ENCODE data around the gene SDC3.
"Not testable (repeated sequence)": the region's sequence is repeated elsewhere in the genome, so short reads cannot be mapped to it uniquely, and the experiment has no call there.

Gene SDC3, protein sequence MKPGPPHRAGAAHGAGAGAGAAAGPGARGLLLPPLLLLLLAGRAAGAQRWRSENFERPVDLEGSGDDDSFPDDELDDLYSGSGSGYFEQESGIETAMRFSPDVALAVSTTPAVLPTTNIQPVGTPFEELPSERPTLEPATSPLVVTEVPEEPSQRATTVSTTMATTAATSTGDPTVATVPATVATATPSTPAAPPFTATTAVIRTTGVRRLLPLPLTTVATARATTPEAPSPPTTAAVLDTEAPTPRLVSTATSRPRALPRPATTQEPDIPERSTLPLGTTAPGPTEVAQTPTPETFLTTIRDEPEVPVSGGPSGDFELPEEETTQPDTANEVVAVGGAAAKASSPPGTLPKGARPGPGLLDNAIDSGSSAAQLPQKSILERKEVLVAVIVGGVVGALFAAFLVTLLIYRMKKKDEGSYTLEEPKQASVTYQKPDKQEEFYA

DNA sequence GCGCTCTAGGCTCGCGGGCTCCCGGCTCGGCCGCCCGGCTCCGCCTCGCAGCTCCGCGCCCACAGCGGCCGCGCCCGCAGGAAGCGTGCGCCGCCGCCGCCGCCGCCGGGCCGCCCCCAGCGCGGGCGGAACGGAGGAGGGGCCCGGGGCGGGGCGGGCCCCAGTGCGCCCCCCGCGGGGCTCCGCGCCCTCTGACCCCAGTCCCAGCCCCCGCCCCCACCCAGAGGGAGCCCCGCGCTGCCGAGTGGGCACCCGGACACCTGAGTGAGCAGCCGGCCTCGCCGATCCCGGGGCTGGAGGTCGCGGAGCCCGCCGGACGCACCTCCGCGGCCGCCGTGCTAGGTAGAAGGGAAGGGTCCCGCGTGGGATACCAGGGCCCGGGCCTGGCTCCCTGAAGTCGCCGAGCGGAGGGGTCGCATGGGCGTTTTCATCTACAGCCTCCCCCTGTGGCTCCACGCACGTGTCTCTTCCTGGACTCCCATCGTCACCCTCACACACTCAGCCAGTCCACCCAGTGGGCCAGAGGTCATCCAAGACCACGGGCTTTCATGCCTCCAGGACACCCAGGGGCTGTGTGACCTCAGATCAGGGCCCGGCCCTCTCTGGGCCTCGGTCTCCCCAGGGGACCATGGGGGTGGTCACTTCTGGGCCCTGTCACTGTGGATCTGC lies at the start of gene SDC3:
TSS of gene SDC3 (minus strand) at position 63 of the 669 bp plus-strand sequence. CDS start 172 bp downstream, outside the sequence.
- DNase-seq: no peak

DNA sequence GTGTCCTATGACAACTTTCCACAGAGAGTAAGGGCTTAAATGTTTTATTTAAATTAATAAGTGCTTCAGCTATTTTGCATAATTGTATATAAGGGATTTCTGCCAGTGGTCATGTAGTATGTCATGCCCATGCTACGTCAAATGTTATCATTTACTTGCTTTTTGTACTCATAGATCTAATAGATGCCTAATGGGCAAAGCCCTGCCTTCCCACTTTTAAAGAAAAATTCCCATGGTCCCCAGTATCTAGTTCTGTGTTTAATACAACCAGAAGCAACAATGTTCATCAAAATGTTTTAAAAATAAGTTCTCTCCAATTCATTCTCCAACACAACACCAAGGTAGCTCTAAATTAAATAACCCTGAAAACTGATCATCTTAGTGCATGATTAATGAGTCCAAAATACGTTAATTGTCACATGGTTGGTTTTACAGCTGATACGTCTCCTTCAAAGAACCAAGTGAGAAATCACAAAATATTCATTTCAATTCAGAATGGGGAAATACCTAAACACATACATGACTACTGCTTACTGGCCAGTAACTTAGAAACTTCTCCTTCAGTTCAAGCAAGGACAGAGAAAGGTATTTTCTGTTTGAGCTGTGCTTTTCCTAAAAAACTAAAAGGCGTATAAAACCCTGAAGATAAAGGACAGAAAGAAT lies 49.1 kb upstream of the SDC3 start:
- DNase-seq: no peak

DNA sequence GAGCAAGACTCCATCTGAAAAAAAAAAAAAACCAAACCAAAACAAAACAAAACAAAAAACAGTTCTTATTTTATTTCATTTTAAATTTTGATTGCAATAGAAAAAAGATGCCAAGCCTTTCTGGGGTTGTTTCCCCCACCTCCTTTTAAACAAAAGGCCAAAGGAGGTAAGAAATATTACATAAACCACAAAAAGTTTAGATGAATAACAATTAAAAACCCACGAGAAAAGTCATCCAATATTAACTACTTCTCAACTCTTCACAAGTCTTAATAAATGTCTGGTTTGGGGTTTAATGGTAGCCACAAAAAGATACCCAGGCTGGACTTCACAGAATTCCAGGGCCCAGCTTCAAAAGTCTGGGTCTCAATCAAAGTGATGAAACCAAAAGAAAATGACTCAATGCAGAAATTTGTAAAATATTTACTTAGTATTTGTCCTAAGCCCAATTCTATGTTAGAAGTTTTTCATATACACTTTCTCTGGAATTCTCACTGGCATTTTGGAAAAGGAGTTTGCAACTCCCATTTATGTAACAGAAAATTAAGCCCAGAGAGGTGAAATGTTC lies 47.0 kb upstream of the SDC3 start:
- no peak for DNase-seq

DNA sequence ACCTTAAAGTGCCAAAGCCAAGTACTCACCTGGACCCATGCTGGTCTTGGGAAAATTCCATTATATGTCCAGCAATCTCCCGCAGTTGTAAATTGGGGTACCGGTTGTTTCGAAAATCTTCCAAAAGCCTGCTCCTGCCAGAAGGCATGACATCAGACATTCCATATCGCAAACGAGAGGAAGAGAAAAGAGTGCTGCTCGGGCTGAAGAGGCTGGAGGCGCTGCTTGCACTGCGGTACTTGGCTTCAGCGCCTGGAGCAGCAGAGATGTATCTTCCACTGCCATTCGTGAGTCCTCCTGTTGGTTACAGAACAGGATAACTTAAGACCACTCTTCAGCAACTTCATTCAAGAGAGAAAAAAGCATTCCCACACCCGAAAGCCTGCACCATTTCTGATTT lies 45.1 kb upstream of the SDC3 start:
- no peak for DNase-seq

DNA sequence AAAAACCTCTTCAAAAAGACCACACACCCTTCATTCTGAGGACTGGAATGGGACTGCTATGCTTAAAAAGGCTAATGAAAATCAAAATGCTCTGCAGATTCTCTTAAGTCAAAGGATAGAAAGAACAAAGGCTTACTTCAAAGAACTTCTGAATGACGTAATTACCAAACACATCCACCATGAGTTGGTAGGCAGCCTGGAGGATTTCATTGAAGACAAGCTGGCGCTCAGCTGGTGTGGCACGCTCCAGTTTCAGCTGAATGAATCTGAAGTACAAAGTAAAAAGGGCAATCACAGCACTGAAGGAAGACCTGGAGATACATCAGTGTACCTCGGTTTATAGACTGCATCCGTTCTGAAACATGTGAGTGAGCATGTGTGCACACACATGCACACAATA lies 43.5 kb upstream of the SDC3 start:
- DNase-seq: no peak

DNA sequence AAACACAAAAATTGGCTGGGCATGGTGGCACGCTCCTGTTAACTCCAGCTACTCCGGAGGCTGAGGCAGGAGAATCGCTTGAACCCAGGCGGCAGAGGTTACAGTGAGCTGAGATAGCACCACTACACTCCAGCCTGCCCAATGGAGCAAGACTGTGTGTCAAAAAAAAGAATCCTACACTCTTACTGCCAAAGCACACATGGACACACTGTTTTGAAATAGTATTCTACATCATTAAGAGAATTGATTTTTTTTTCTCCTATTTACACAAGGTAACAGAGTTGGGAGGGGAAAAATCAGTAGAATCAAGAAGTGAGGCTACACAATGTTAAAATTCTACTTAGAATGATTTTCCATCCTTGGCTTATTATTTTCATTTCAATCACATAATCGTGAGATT lies 42.1 kb upstream of the SDC3 start:
- no peak for DNase-seq

DNA sequence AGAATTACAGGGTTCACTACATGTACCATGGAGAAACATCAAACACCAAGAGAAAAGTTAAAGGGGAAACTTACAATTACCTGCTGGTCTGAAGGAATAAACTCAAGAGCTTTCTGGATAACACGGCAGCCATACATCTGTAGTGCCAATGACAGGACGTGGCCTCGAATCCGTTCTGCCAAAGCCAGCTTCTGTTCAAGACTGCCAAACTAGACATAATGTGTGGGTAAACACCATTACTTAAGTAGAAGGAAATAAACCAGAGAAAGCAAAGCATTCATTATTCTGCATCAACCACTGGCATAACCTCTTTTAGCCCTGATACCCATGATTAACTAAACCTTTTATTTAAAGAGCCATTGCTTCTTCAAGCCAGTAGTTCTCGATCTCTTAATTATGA lies 41.5 kb upstream of the SDC3 start:
- DNase-seq: no peak

DNA sequence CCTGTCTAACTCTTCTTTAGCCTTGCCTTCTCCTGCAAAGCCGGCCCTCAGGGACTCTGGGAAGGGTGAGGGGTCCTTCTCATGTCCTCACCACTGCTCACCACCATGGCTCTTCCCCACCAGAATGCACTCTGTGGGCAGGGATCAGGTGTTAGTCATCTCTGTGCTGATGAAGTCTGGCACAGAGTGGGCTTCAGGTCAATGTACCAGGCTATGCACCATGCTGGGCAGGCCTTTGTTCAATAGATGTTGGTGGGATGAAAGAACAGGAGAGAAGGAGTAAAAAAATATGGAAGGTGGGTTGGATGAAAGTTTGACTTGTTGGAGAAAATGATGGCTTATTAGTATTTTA lies 40.9 kb upstream of the SDC3 start:
- DNase-seq: not testable (repeated sequence)

DNA sequence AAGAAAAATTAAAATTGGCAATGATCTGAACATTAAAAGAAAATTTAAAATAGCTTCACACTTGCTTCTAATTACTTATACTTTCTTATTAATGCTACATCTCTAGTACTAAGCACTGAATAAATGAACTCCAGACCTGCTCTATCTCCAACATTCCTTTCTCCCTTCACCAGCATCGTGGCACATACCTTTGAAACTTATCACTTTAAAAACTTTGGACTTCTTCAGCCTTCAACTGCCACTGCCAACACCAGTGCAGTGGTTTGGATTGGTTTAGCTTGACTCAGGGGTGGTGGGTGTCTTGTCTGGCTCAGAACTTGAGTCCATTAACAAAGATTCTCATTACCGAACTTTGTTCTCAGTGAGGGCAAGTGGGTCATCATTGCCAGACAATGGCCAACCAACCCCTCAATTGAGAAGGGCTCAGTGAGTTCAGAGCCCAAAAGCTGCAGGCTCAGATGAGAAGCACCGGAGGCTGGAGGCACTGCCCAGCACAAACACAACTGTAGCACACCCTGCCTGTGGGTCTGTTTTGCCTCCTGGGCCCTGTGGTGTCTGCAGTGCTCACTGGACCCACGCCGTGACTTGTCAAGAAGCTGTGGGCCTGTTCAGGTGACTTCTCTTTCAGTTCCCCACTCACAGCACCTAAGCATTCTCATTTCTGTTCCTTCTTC lies 40.4 kb upstream of the SDC3 start:
- DNase-seq: not testable (repeated sequence)

DNA sequence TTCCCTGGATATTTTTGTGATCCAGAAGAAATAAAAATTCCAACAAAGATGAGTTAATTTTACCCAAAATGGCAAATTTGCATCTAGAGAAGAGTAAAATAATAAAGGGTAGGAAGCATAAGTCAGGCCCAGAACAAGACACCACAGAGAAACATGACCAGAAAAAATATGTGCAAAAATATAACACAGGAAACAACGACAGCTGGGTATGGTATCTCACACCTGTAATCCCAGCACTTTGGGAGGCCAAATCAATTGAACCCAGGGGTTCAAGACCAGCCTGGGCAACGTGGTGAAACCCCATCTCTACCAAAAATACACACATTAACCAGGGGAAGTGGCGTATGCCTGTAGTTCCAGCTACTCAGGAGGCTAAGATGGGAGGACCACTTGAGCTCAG lies 39.7 kb upstream of the SDC3 start:
- DNase-seq: no peak

DNA sequence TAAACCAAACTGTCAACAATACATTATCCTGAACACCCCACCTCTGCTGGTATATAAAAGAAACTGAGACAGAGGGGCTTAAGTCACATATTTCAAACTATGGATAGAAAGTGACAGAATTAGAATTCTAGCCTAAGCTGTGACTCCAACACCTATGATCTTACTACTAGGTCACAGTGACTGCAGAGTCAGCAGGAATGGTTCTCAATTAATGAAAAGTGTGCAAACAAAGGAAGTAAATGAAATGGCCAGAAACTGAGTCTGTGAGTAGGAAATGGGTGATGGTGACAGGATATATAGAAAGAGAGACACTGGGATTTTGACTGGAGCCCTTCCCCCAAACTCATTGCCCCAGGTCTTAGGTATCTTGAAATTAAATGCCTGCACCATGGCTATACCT lies 38.7 kb upstream of the SDC3 start:
- no peak for DNase-seq

DNA sequence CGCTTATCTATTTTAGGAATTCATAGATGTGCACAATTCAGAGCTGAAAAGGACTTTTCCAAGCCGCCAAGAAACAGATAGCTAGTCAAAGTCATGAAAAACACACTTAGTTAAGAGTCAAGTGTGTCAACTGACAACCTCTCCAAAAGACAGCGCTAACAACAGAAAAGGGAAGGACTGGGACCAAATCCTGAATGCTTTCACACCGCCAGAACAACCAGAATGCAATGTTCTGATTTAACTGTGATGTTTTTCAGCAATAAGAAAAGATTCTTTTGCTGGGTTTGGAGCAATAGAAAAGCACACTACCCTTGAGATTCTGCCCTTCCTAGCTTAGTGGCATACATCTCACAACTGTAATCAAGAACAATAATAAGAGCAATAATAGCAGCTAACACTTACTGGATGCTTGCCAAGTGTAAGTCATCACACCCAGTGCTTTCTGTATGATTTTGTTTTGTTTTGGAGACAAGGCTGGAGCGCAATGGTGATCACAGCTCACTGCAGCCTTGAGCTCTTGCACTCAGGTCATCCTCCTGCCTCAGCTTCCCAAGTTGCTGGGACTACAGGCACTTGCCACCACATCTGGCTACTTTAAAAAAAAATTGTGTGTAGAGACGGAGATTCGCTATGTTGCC lies 33.9 kb upstream of the SDC3 start:
- DNase-seq: no peak

DNA sequence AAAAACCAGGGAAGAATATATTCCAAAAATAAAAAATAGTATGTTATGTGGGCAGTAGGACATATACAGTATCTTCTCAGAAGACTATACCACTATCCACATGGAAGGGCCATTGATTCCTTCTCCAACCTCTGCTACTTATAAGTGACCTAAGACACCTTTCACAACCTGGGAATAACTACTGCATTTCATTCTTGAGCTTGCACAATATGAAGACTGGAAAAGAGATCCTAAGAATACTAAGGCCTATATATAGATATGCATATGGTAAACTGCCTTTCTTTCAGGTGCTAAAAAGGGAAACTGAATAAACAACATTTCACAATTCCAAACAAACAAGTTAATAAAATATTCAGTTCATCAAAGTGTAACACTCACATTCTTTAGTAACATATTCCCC lies 32.0 kb upstream of the SDC3 start:
- DNase-seq: no peak

DNA sequence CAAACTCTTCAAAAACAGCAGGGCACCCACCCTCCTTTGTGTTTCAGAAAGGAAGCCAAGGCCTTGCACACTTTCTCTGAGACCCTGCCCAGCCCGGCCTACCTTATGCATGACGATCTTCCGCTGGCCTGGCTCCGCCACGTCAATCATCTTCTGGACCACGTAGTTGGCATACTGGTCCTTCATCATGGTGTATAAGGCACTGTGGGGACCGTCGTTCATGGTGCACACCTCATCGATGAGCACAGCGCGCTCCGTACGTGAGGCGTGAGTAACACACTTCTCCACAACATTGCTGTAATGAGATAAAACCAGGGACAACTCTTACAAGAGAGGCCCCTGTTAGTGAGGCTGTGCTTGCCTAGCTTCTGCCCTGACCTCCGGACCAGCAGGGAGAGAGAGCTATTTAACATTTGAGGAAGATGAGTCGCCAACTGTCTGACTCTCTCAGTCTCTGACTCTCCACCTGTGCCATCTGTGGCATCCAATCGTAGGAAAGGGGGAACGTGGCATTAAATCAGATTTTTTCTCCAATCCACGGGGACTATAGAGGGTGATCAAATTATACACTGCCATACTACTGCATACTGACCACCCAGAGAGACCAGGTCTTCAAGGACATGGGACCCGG lies 28.1 kb upstream of the SDC3 start:
- DNase-seq: no peak

DNA sequence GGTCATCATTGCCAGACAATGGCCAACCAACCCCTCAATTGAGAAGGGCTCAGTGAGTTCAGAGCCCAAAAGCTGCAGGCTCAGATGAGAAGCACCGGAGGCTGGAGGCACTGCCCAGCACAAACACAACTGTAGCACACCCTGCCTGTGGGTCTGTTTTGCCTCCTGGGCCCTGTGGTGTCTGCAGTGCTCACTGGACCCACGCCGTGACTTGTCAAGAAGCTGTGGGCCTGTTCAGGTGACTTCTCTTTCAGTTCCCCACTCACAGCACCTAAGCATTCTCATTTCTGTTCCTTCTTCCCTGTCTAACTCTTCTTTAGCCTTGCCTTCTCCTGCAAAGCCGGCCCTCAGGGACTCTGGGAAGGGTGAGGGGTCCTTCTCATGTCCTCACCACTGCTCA lies 27.2 kb upstream of the SDC3 start:
- DNase-seq: not testable (repeated sequence)

DNA sequence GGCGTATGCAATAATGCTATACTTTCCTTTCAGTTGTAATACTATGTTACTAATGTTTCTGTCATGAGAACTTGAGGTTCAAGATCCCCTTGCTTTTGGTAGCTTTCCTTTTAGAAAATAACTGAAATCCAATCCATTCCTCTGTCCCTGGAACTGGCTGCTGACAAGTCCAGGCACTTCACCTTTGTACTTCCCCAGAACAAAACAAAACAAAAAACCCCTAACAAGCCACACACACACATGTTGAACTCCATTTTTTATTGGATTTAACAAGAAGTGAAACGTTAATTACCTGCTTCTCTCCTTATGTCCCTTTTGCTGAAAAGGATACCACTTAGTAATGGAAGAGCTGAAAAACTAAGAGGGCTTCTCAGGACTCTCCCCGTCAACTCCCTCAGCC lies 26.1 kb upstream of the SDC3 start:
- DNase-seq: no peak

DNA sequence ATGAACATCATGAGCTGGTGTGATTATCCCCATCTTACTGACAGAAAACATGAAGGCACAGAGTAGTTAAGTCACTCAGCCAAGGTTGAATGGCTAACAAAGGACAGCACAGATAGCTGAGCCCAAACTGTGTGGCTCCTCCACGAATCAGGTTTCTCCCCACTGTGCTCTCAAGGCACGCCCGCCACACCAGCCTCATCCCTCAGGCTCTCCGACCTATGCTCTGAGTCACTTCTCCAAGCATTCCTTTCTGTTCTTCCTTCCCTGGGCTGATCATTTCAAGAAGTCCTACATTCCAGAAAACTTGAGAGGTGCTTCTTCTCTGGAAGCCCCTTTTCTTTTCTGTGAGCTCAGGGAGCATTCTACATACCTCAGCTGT lies 25.3 kb upstream of the SDC3 start:
- DNase-seq: no peak

DNA sequence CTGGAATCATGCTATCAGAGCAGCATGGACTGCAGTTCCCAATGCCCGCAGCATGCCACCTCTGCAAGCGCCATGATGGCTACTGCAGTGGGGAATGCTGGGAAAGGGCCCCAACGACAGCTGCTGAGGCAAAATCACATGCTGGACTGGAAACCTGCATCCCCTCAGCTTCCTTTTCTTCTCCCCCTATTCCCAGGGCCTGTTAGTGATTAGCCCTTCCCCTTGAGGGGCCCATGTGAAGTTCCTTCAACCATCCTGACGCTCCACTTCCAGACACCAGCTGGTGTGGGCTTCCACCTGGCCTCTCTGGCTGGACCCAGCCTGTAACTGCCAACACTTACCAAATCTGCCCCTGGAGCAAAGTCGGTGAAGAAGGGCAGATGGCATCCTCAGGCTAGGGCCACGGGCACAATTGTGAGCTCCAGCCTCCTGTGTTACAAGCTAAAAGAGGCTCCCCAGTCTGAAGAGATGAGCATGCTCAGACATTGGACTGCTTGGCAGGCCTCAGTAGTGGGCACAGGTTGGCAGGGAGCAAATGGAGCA lies 22.1 kb upstream of the SDC3 start:
- DNase-seq: no peak

DNA sequence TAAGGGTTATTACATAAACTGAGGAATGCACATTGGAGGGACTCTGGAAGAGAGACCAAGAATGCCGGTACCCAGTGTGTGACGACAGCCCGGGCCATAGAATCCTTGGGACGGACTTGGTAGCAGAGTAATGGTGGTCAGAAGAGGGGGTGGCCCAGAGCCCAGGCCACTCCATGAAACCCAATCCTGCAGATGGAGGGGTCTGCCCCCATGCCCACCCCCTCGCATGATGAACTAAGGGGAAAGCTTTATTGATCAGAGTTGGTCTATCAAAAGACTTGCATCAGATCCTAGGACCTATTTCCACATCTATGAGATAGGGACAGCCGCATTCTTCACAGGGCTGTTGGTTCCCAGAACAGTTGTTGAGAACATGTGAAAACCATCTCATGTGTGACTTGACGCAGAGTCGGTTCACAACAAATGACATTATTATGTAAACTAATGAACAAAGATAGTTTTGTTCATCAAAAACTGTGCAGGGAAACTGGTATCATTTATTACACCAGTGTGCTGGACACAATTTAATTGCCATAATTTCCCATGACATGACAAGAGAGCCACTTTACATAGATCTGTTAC lies 21.5 kb upstream of the SDC3 start:
- DNase-seq: no peak

DNA sequence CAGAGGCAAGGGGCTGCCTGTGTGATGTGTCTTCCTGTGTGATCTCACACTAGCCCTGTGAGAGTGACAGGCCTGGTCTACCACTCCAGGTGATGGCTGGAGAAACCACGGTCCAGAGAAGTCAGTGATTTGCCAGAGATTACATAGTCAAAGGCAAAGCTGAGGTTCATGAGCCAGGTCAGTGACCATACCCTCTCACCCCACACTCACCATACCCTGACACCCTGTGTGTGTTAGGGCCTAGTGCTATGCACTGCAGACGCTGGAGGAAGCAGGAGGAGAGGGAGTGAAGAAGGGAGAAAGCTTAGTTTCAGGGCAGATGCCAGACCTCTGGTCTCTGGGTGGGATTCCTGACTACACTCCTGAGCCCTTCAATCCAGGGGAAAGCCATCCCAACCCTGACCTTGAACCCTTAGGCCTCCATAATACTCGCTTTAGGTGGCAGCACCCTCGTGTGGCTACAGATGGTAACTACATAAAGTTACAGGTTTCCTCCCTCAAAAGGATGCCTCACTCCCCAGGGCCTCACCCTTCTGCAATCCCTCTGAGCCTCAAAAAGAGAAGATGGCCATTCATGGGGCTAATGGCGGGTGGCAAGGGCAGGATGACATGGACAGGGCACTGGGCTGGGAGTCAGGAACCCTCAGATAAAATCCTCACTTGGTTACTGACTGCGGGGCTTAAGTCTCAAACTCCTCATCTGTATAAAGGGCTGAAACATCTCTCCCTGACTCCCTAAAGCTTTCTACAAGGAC lies 20.8 kb upstream of the SDC3 start:
- peak; percentile 13 for DNase-seq

DNA sequence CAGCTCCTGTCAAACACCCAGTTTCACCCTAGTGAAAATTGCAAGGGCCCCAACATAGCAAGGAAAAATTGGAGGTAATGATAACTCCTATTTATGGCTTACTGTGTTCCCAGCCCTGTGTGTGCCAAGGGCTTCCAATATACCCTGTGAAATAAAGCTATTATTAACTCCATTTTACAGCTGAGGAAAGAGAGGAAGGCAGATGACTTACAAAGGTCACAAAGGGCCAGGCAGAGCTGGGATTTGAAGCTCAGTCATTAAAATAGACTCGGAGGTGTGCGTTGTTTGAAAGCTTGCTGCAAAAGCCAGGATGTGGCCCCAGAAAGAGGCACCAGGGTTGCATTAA lies 20.2 kb upstream of the SDC3 start:
- no peak for DNase-seq
